HepG2 (cell line): ENCODE measurements around the gene CRHBP. TPM values are rescaled to one million over a fixed set of nuclear protein-coding genes. Genes with fewer than 3 reads are reported as not detected.

ENCODE experiments used
- ATAC-seq: fragments of 200-7000 bp; cut with Tn5 transposase; 3 replicates; pipeline ENCODE4 v1.9.1; 2020; ENCODE audit warnings: mild to moderate bottlenecking, moderate library complexity
- BruUV-seq: library from RNA; stranded (reverse); fragments of 400-500 nt; replicated peaks from 2 replicates; lab custom pipeline; 2021; lab: Mats Ljungman, UMichigan
- CTCF ChIA-PET: fragments of 300-600 bp; formaldehyde crosslinking; extraction: SDS; loops from one replicate; lab custom pipeline; 2021; ENCODE audit warnings: low total read pairs, inconsistent platforms, low intra/inter-chr PET ratio; lab: Yijun Ruan, JAX
- POLR2A ChIA-PET: fragments of 350-600 bp; sonication (Branson Sonifier 250); formaldehyde crosslinking; loops from one replicate; lab custom pipeline; 2020; ENCODE audit warnings: antibody characterized with exemption, inconsistent platforms; lab: Yijun Ruan, JAX
- DNase-seq: peaks from one replicate; pipeline ENCODE4 v3.0.0-alpha.2; 2015; ENCODE audit warnings: low spot score
- FAIRE-seq: peaks from 3 replicates; lab custom pipeline; 2011; peaks lifted over from hg19 to GRCh38; lab: Jason Lieb, UNC
- H2AFZ ChIP-seq: one replicate; pipeline ENCODE4 v1.6.1; 2011; ENCODE audit warnings: low read length, inconsistent platforms
- H3K27ac ChIP-seq: fragments of 300-600 bp; 3 replicates; pipeline ENCODE4 v1.8.0; 2011; ENCODE audit warnings: mixed run types, mild to moderate bottlenecking, mixed read lengths, low read length, inconsistent platforms; ENCODE audit not compliant: insufficient read depth; ENCODE audit errors: extremely low read length
- H3K27me3 ChIP-seq, 2 experiments: fragments of 200-600 bp in 1 of 2; 2 replicates in 1 of 2; 3 replicates in 1 of 2; pipeline versions ENCODE4 v1.6.0 to v1.8.0; 2011; ENCODE audit warnings: low read length in 2 of 2, mild to moderate bottlenecking in 2 of 2, moderate library complexity in 2 of 2, inconsistent platforms in 1 of 2; ENCODE audit not compliant: insufficient read depth in 2 of 2, control insufficient read depth in 1 of 2
- H3K36me3 ChIP-seq, 2 experiments: fragments of 200-600 bp in 1 of 2; replicated peaks in 1 of 2; 2 replicates in 1 of 2; 3 replicates in 1 of 2; pipeline versions ENCODE4 v1.5.1 to v1.8.0; 2011; ENCODE audit warnings: low read length in 2 of 2, inconsistent platforms in 1 of 2; ENCODE audit not compliant: insufficient read depth in 2 of 2, control insufficient read depth in 1 of 2
- H3K4me1 ChIP-seq: 2 replicates; pipeline ENCODE4 v1.5.1; 2012; ENCODE audit warnings: low read length, inconsistent platforms; ENCODE audit not compliant: insufficient read depth
- H3K4me2 ChIP-seq: 2 replicates; pipeline ENCODE4 v1.6.0; 2011; ENCODE audit warnings: low read depth, low read length, inconsistent platforms
- H3K4me3 ChIP-seq, 3 experiments: fragments of 200-600 bp in 1 of 3; sonication (generic), shearing (Covaris generic) in 1 of 3; replicated peaks in 1 of 3; 2 replicates each; pipeline ENCODE4 v1.5.1; 2011 to 2016; ENCODE audit warnings: low read length in 3 of 3, inconsistent platforms in 2 of 3, low read depth in 2 of 3, mild to moderate bottlenecking in 2 of 3, control low read depth in 1 of 3, mixed read lengths in 1 of 3; ENCODE audit not compliant: insufficient read depth in 1 of 3
- H3K79me2 ChIP-seq: one replicate; pipeline ENCODE4 v1.6.1; 2011; ENCODE audit warnings: low read length, inconsistent platforms; ENCODE audit not compliant: insufficient read depth
- H3K9ac ChIP-seq: 2 replicates; pipeline ENCODE4 v1.6.0; 2011; ENCODE audit warnings: mild to moderate bottlenecking, low read depth, low read length, inconsistent platforms; ENCODE audit not compliant: insufficient read depth
- H3K9me3 ChIP-seq: 2 replicates; pipeline ENCODE4 v1.5.1; 2012; ENCODE audit warnings: mild to moderate bottlenecking, low read length
- H4K20me1 ChIP-seq: 2 replicates; pipeline ENCODE4 v1.6.0; 2011; ENCODE audit warnings: inconsistent platforms, mild to moderate bottlenecking, low read length, moderate library complexity; ENCODE audit not compliant: insufficient read depth
- DNMT1 ChIP-seq: sonication (generic); formaldehyde crosslinking; IDR thresholded peaks from 2 replicates; pipeline ENCODE4 v1.5.1; 2020; ENCODE audit warnings: mild to moderate bottlenecking, missing genetic modification reagents
- DRAP1 ChIP-seq: IDR thresholded peaks from 2 replicates; pipeline ENCODE4 v1.6.1; 2016; ENCODE audit warnings: missing genetic modification reagents, missing compliant biosample characterization
- GLMP ChIP-seq: sonication (generic); formaldehyde crosslinking; IDR thresholded peaks from 2 replicates; pipeline ENCODE4 v1.9.0; 2021; ENCODE audit warnings: missing genetic modification reagents, mild to moderate bottlenecking, borderline replicate concordance
- HBP1 ChIP-seq: IDR thresholded peaks from 2 replicates; pipeline ENCODE4 v1.6.1; 2016; ENCODE audit warnings: low read depth, control low read depth
- PHF20 ChIP-seq: sonication (generic); formaldehyde crosslinking; IDR thresholded peaks from 2 replicates; pipeline ENCODE4 v1.5.0; 2020; ENCODE audit warnings: mild to moderate bottlenecking, missing genetic modification reagents
- RELA ChIP-seq: sonication (generic); formaldehyde crosslinking; IDR thresholded peaks from 2 replicates; pipeline ENCODE4 v1.4.0; 2020; ENCODE audit warnings: missing genetic modification reagents
- RXRA ChIP-seq: sonication (generic); formaldehyde crosslinking; IDR thresholded peaks from 2 replicates; pipeline ENCODE4 v1.5.1; 2020; ENCODE audit warnings: missing genetic modification reagents
- SMARCE1 ChIP-seq: fragments of 450-650 bp; IDR thresholded peaks from 2 replicates; pipeline ENCODE4 v1.6.1; 2017; ENCODE audit warnings: borderline replicate concordance
- SRY ChIP-seq: sonication (generic); formaldehyde crosslinking; IDR thresholded peaks from 2 replicates; pipeline ENCODE4 v1.8.0; 2022; ENCODE audit warnings: mild to moderate bottlenecking, missing genetic modification reagents
- STAT5B ChIP-seq: sonication (generic); formaldehyde crosslinking; IDR thresholded peaks from 2 replicates; pipeline ENCODE4 v1.4.0; 2020; ENCODE audit warnings: missing genetic modification reagents
- ZBTB4 ChIP-seq: sonication (generic); formaldehyde crosslinking; IDR thresholded peaks from 2 replicates; pipeline ENCODE4 v1.4.0; 2020; ENCODE audit warnings: missing genetic modification reagents, mild to moderate bottlenecking, borderline replicate concordance
- ZFP36L1 ChIP-seq: sonication (generic); formaldehyde crosslinking; IDR thresholded peaks from 2 replicates; pipeline ENCODE4 v1.8.0; 2022; ENCODE audit warnings: mild to moderate bottlenecking, missing genetic modification reagents, moderate library complexity
- ZNF17 ChIP-seq: sonication (generic); formaldehyde crosslinking; IDR thresholded peaks from 2 replicates; pipeline ENCODE4 v1.5.0; 2020; ENCODE audit warnings: mild to moderate bottlenecking, missing genetic modification reagents
- ZNF317 ChIP-seq: sonication (generic); formaldehyde crosslinking; IDR thresholded peaks from 2 replicates; pipeline ENCODE4 v1.5.0; 2020; ENCODE audit warnings: mild to moderate bottlenecking, missing genetic modification reagents
- ZNF354B ChIP-seq: sonication (generic); formaldehyde crosslinking; IDR thresholded peaks from 2 replicates; pipeline ENCODE4 v1.8.0; 2022; ENCODE audit warnings: mild to moderate bottlenecking, missing genetic modification reagents
- ZNF616 ChIP-seq: sonication (generic); formaldehyde crosslinking; IDR thresholded peaks from 2 replicates; pipeline ENCODE4 v1.5.0; 2020; ENCODE audit warnings: low read depth, mild to moderate bottlenecking, missing genetic modification reagents
- ZNF7 ChIP-seq: IDR thresholded peaks from 2 replicates; pipeline ENCODE4 v1.6.1; 2016; ENCODE audit warnings: missing biosample characterization, missing genetic modification reagents
- ZNF781 ChIP-seq: sonication (generic); formaldehyde crosslinking; IDR thresholded peaks from 2 replicates; pipeline ENCODE4 v1.5.1; 2020; ENCODE audit warnings: borderline replicate concordance, mild to moderate bottlenecking, missing genetic modification reagents; ENCODE audit errors: not compliant biosample characterization
- ZNF83 ChIP-seq: sonication (generic); formaldehyde crosslinking; IDR thresholded peaks from 2 replicates; pipeline ENCODE4 v1.4.0; 2020; ENCODE audit warnings: missing genetic modification reagents, mild to moderate bottlenecking, borderline replicate concordance
- WGBS: methylation state at CpG from one replicate; pipeline ENCODE4 v1.1.6; 2017; ENCODE audit warnings: low lambda C conversion rate; 5-methylcytosine and 5-hydroxymethylcytosine counted together
- in situ Hi-C: cut with HindIII; loops from 2 replicates; pipeline ENCODE4 v1.10.0; 2017; ENCODE audit warnings: low pct_unique_long_range_greater_than_20kb; ENCODE audit not compliant: extremely low pct_ligation_motif_present
- intact Hi-C: fragments of 100-400 bp; cut with micrococcal nuclease; formaldehyde crosslinking; loops from one replicate; pipeline ENCODE4 v1.10.0; 2022; ENCODE audit not compliant: unreplicated experiment
- polyA plus RNA-seq, 8 experiments: library from polyadenylated mRNA; depleted of rRNA in 3 of 8; stranded (reverse) in 7 of 8; unstranded in 1 of 8; fragments of >200 nt; fragmentation: Illumina TruSeq in 4 of 8; extraction: Trizol in 4 of 8; gene quantifications; 2 replicates each; pipeline versions ENCODE4 v1.2.1 to v1.2.3, GENCODE V29; 2011 to 2016; ENCODE audit warnings: low read depth in 4 of 8, missing spikeins in 1 of 8, mixed read lengths in 1 of 8; ENCODE audit not compliant: insufficient read depth in 1 of 8
- total RNA-seq, 5 experiments: library from RNA; depleted of rRNA; stranded (reverse); fragments of >200 nt; fragmentation: Illumina TruSeq; extraction: Trizol; gene quantifications; 2 replicates each; pipeline ENCODE4 v1.2.3, GENCODE V29; 2016; ENCODE audit warnings: low read depth in 1 of 5

CRHBP gene
- total and polyA plus RNA-seq, 2 of the 13 experiments (the other 11 are each of a cell fraction or from before 2014, with no cell fraction given): not detected

- Histone ChIP-seq H3K4me2 (no peak overlapping the region), H3K4me1 (no peaks in the 10 kb centered on the region), H3K27me3 (peaks cover 0 to 16% of the 10 kb centered on the region in 2 experiments; a peak in 3 of 5 replicates), H2AFZ (no peak overlapping the region), H4K20me1 (no peaks in the 10 kb centered on the region), H3K9me3 (no peaks in the 10 kb centered on the region), H3K27ac (no peak overlapping the region), H3K9ac (no peak overlapping the region), H3K79me2 (no peaks in the 10 kb centered on the region), H3K36me3 (no peaks in the 10 kb centered on the region), H3K4me3 (no peak overlapping the region)
- intact Hi-C loops (no loop called here), in situ Hi-C loops (no loop called here)
- 32% methylated on average over 6 of the region's 6 CpGs for WGBS
- ATAC-seq (no peak), FAIRE-seq (no peak), DNase-seq (no peak)
- ChIA-PET POLR2A (no interaction called here), CTCF (no interaction called here)
- BruUV-seq: no TSS peak
- TF ChIP-seq ZNF17 (CRISPR knock-in tag): no peak
- no peak for TF ChIP-seq ZNF317
- TF ChIP-seq ZBTB4: no peak
- TF ChIP-seq SRY (CRISPR knock-in tag): no peak
- TF ChIP-seq DNMT1 (CRISPR knock-in tag): no peak
- no peak for TF ChIP-seq RXRA (CRISPR knock-in tag)
- no peak for TF ChIP-seq ZNF616
- no peak for TF ChIP-seq HBP1 (CRISPR knock-in tag)
- TF ChIP-seq PHF20 (CRISPR knock-in tag): no peak
- TF ChIP-seq ZNF354B (CRISPR knock-in tag): no peak
- no peak for TF ChIP-seq ZNF781
- no peak for TF ChIP-seq ZNF83 (CRISPR knock-in tag)
- TF ChIP-seq DRAP1 (CRISPR knock-in tag): no peak
- TF ChIP-seq GLMP (CRISPR knock-in tag): no peak
- TF ChIP-seq STAT5B (CRISPR knock-in tag): no peak
- TF ChIP-seq ZNF7 (CRISPR knock-in tag): no peak
- no peak for TF ChIP-seq SMARCE1
- TF ChIP-seq ZFP36L1: no peak
- no peak for TF ChIP-seq RELA (CRISPR knock-in tag)
Observed at GRCh38 chr5:76926329-76927105, 26.3 kb upstream of the CRHBP start.
